NCI-H460 (cell line): ENCODE results near the gene DENND6B. TPM values are rescaled to one million over a fixed set of nuclear protein-coding genes. Genes with fewer than 3 reads are reported as not detected.
"Not testable (repeated sequence)": the region's sequence is repeated elsewhere in the genome, so short reads cannot be mapped to it uniquely, and the experiment has no call there.

Source experiments
- DNase-seq: peaks from one replicate; pipeline ENCODE4 v3.0.0-alpha.2; 2016; ENCODE audit warnings: low read depth; ENCODE audit errors: extremely low read depth
- total RNA-seq: library from RNA; depleted of rRNA; stranded (reverse); fragments of >200 nt; shearing (Covaris generic); gene quantifications from 2 replicates; pipeline ENCODE4 v1.2.3, GENCODE V29; 2014

The DENND6B gene
- total RNA-seq, 1 experiment from 2014 or later: 1.5 TPM

DNA sequence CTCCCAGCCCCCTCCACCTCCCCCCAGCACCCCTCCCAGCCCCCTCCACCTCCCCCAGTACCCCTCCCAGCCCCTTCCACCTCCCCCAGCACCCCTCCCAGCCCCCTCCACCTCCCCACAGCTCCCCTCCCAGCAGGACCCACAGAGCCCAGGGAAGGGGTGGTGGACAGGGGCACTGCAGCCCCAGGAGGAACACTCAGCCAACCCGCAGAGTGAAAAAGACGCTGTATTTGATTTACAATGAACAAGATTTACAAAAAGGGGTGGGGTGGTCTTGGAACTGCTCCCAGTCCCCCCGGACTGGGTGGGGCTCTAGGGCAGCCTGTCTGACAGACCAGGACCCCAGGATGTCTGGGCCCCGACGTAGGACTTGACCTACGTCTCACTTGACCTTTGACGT lies 52.0 kb downstream of the DENND6B start:
- no peak for DNase-seq

DNA sequence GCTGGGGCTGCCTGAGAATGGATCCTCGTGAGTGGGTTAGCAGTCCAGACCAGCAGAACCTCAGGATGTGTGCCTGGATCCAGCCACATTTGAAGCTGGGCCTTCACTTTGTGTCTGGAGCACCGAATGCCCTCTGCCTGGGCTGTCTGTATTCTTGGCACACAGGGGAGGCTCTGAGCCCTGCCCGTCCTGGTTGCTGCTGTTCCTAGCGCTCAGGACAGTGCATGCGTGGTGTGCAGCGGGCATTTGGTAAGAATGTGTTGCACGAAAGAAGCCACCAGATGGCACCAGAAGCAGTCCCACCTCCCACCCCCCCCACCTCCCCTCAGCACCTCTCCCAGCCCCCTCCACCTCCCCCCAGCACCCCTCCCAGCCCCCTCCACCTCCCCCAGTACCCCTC lies 52.5 kb downstream of the DENND6B start:
- DNase-seq: peak; percentile 58

DNA sequence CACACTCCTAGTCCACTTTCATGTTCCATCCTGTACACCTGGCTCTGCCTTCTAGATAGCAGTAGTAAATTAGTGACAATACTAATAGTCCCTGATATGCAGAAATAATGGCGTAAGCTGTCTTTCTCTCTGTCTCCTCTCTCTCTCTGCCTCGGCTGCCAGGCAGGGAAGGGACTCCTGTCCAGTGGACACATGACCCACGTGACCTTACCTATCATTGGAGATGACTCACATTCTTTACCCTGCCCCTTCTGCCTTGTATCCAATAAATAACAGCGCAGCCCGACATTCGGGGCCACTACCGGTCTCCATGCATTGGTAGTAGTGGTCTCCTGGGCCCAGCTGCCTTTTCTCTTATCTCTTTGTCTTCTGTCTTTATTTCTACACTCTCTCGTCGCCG lies 53.0 kb downstream of the DENND6B start:
- DNase-seq: not testable (repeated sequence)

DNA sequence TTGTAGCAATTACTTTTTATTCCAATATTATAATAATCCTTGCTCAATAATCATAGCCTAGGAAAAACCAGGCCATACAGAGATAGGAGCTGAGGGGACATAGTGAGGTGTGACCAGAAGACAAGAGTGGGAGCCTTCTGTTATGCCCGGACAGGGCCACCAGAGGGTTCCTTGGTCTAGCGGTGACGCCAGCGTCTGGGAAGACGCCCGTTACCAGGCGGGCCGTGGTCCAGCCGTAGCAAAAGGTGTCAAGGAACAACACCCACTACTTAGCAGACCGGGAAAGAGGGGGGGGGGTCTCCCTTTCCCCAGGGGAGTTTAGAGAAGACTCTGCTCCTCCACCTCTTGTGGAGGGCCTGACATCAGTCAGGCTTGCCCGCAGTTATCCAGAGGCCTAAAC lies 53.5 kb downstream of the DENND6B start:
- DNase-seq: not testable (repeated sequence)

DNA sequence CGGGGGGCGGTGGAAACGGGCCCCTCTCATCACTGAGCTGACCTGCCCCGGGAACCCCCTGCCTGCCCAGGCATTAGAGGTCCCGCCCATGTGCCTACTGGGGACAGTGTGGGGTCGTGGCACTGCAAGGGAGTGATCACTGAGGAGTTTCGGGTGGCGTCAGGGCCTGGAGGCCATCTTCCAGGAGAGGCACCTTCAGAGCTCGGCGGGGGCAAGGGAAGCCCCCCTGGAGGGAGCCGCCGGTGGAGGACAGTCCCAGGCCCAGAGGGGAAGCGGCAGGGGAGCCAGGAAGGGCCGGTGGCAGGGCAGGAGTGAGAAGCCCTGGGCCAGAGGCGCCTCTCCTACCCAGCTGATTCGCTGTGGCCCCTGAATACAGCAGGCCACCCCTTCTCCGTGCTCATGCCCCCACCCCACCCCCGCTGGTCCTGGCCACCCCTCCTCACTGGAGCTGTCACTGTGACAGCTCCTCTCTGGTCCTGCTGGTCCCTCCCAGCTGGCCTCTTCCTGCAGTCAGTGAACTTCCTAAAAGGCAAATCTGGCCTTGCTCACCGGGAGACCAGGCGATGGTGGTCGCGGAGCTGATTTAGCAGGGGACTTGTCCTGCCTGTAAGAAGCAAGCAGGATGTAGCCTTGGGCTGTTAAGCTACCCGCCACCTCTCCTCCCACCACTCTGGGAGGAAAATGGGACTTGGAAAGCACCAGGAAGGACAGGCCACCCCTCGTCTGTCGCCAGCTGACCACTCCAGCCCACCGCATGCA lies 54.6 kb downstream of the DENND6B start:
- no peak for DNase-seq

DNA sequence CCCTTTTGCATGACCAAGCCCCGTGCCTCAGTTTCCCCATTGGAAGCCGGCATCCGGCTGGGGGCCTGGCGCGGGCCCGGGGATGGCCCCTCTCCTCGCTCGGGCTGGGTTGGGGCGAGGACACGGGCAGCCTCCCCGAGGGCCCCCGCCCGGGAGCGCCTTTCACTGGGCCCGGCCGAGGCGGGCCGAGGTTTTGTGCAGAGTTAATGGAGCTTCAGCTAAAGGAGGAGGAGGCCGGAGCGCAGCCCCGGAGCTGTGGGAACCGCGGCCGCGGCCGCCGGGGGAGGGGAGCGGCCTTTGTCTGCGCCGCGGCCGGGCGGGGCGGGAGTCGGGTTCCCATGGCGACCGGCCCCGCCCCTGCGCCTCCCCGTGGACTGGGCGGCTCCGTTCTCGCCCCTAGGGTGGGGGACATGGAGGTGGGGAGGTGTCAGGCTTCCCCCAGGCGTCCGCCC lies 55.3 kb downstream of the DENND6B start:
- peak; percentile 38 for DNase-seq

DNA sequence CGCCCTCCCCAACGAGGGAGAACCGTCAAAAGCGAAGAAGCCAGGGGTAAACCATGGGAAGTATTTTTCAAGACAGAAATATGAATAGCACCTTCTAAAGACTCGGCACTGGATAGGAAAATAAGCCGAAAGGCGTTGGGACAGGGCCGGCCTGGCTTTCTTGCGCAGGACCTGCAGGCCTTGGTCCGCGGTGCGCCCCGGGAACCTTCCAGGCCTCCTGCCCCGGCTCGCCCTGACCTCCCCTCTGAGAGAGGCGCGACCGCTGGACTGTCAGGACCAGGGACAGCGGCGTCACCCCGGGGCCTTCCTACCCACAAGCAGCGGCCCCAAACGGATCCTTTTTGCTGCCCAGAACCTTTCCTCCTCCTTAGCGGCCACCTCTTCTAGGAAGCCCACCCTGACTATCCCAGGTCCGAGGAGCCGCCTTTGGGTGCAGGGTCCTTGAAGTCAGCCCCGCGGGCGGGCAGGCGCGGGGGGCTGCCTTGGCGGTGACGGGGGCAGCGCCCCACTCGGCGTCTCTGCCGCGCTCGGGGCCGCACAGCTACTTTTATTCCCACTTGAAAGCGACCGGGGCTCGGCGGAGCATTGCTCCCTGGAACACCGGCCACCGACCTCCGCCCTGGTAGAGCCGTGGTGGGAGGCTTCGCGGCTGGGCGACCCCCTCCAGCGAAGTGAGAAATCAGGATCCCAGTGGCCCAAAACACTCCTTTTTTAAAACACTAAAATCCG lies 56.0 kb downstream of the DENND6B start:
- DNase-seq: peak; percentile 40

DNA sequence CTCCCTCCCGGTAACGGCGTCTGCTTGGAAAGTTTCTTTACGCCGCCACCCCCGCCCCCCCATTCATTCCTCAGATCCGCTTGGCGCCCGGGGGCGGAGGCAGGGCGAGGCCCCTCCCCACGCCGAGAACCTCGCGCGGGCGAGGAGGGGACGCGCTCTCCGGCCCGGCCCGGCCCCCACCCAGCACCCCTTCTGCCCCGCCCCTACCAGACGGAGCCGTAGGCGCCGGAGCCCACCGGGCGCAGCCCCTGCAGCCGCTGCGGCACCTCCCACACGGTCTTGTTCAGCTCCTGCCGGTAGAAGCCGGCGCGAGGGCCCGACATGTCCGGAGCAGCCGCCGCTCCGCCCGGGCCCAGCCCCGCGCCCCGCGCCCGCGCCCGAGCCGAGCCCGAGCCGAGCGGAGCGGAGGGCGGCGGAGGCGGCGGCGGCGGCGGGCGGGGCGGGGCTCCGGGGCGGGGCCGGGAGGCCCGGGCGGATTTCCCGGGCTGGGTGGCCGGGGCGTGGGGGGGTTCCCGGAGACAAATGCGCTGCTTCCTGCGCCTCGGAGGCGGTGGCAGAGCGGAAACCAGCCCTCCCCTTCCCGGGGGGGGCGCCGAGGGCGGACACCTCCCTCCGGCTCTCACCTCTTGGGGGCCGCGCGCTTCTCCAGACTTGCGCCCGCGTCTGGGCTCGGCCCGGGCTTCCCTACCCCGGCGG lies 56.7 kb downstream of the DENND6B start, which contains the start of gene MAPK11:
Gene MAPK11, minus strand, starts transcription at position 411 of the 696 bp plus-strand sequence. Its CDS starts 88 bp downstream, at position 323.
- no peak for DNase-seq

DNA sequence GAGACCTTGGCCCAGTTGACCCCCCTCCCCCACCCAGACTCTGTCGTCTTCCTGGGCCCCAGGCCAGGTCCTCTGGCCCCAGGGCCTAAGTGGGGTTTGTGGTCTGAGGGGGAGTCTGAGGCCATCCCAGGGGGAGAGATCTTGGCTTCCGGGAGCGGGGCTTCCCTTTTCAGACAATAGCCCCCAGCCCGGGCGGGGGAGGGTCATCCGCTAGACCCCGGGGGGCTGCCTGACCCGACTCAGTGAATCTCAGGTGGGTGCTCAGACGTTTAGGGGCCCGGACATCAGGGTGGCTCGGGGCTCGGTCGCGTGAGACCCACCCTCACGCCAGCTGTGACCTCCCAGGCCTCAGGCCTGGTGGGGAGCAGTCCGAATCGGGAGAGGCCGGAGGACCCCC lies 57.2 kb downstream of the DENND6B start:
- no peak for DNase-seq

DNA sequence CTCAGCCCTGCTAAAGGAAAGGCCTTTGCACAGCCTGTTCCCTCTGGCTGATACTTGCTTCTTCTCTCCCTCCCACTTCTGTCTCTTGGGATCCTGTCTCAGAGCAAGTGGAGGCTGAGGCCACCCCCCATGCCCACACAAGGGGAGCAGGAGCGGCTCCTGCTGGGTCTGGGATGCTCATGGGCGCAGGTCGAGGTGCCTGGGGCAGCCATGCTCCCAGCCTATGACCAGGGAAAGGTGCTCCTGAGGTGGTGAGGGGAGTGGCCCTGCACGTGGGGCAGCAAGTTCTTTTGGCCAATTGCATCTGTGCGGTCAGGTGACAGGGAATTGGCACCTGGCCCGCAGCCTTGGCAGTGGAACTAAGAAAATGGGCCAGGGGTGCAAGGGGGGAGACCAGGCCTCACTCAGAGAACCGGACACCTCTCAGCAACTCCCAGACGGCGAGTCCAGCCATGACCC lies 58.1 kb downstream of the DENND6B start:
- DNase-seq: no peak

DNA sequence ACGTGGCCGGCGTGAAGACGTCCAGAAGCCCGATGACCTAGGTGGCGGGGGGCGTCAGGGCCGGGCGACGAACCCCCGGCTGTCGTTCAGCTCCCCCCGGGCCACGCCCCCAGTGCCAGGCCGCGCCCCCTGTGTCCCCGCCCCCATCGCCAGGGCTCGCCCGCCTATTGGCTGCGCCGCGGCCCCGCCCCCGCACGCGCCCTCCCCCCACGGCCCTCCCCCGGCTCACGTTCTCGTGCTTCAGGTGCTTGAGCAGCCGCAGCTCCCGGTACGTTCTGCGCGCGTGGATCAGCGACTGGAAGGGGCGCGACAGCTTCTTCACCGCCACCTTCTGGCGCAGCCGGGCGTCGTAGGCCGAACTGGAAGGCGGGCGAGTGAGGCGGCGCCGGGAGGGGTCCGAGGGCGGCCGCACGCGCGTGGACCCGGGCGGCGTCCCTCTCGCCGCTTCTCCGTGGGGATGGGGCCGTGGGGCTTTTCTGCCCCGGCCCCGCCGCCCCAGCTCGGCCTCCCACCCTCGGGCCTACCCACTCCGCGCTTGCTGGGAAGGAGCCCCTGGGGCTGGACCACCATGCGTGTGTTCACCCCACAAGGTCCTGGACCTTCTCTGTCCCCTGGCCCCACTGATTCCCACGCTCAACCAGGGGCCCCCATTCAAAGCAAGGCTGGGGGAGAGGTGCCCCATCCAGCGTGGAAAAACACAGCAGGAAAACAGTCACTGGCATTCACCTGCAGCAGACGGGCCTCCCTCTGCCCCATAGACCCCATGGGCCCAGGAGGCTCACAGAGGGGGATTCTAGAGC lies 59.0 kb downstream of the DENND6B start:
- no peak for DNase-seq

DNA sequence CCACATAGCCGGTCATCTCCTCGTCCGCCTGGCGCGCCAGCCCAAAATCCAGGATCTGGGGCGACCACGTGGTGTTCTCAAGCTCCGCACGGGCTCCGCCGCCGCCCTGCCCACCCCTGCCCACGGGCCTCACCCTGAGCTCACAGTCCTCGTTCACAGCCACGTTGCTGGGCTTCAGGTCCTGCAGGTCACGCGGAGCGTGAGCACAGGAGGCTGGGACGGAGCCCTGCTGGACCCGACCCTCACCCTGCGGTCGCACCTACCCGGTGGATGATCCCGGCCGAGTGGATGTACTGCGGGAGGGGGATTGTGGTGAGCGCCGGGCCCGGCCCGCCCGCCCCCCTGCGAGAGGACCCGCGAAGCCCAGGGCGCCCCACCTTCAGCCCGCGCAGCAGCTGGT lies 59.8 kb downstream of the DENND6B start:
- no peak for DNase-seq

DNA sequence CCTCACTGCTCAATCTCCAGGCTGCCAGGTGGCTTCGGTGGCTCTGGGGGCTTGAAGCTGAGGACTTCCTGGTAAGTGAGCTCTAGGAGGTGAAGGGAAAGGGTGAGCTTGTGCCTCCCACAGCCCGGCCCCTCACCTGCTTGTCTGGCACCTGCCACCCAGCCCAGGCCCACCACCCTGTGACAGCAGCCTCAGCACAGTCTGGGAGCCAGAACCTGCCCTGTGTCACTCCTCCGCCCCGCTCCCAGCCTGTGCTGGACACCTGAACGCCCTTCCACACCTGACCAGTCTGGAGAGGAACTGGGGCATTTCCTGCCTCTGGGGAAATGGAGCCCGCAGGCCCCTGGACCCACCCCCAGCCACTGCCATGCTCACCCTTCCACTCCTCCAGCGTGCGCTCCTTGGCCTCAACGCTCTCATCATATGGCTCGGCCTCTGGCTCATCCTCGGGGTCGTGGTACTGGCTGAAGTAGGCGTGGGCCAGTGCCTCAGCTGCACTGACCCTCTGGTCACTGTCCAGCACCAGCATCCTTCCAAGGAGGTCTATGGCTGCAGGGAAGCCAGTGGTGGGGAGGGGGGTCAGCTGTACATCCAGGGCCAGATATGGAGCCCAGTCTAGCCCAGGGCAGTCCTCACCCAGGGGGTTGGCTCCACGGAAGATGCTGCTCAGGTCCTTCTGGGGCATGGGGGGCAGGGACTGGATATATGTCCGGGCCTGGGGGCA lies 61.7 kb downstream of the DENND6B start:
- DNase-seq: no peak

DNA sequence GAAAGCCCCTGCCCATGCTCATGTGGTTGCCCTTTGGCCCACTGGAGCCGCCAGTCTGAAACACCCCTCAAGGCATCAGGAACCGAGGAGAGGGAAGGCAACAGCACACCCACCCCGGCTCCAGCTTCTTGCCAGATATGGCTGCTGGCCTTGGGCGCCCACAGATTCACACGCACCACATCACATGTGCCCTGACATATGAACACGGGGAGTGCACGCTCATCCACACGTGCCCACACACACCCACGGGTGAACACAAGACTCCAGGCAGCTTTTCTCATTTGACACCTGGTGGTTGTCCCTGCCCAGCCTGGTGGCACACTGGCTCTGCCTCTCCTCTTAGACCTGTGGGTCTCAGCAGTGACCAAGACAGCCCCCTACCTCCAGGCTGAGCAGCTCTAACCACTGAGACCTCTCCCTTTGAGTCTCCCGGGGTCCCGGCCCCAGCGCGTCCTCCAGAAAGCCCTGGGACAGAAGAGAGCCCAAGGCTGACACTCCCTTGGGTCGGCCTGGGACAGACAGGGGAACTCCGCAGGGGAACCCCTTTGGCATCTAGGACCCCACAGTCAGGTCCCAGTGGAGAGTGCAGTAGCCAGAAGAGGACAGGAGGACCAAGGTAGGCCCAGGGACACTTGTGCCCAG lies 62.6 kb downstream of the DENND6B start:
- no peak for DNase-seq

DNA sequence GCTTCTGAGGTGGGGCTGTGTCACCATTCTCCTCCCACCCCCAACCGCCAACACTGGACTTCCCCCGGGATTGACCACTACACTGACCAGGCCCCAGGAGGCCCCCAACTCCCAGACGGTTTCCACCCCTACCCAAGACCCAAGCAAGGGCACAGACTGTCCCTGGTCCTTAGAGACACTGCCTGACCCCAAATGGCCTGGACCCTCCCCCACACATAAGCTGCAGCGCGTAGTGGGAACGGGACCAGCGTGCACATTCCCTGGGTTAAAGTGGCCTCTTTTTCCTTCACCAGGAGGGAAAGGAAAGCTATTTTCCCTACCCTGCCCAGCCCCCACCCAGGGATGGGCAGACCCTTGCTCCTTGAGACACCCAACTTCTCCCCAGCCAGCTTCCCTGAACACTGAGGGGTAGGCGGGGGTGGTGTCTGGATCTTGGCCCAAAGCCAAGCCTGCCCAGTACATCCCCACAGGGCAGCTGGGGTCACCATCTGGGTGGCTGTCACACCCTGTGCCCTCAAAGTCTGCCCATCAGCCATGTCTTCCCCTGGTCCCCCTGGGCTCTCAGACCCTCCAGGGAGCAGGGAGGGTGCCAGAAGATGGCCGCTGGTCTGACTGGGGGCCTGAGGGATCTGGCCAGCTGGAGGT lies 63.7 kb downstream of the DENND6B start:
- no peak for DNase-seq

DNA sequence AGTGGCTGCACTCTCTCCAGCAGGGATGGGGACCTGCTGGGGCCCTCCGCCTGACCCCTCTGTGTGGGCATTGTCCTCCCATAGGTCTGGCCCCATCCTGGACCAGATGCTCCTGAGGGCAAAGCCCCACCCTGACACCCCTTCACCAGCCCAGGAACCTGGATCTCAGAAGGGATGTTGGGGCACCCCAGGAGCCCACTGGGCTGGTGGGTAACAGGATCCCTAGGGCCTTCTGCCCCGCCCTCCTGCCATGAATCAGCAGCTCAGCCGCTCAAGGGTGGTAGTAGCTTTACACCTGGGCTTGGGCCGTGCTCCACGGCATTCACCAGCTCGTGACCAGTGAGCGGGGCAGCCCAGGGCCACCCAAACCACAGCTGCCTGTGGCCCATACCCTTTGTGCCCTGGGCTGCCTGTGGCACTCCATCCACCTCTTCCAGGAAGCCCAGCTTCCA lies 64.3 kb downstream of the DENND6B start:
- DNase-seq: no peak

DNA sequence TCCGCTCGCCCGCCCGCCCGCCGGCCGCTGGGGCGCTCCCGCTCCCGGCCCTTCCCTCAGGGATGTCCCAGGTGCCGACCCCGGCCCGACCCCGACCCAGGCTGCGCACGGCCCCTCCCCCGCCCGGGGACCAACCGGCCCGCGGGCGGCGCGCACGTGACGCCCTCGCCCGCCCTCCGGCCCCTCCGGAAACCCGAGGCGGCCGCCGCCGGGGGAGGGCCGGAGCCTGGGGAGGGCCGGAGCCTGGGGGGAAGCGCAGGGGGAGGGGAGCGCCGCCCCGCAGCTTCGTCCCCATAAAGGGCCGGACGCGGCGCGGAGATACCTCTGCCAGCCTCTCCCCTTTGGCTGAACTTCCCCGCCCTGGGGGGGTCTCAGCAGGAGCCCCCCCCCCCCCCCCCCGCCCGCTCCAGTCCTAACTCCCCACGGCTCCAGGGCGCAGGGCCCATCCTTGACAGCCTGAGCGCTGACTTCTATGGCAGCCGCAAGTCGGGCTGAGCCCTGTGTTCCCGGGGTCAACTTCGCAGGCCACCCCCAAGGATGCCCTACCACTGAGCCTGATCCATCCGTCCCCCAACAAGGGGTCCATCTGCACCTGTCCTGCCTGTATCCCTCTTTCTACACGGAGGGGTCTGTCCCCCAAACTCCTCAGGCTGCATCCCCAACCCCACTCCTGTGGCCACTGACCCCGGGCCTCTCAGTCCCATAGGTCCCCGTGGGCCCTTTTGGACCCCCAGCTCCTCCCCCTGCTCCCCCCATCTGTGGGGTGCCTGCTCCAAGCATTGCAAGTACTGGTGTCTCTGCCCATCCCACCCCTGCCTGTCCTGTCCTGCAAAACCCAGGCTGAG lies 65.0 kb downstream of the DENND6B start, which contains the start of gene MAPK12:
Gene MAPK12, minus strand, starts transcription at position 69 of the 845 bp plus-strand sequence. CDS start 174 bp downstream, outside the sequence.
- DNase-seq: no peak
